AG09309 (cell line): ENCODE measurements around the gene DCAF15.

Experiments used
- DNase-seq: peaks from one replicate; pipeline ENCODE4 v3.0.0-alpha.2; 2010; ENCODE audit warnings: low read depth
- H3K4me3 ChIP-seq: 2 replicates; pipeline ENCODE4 v1.5.1; 2011; ENCODE audit warnings: mild to moderate bottlenecking, low read depth, low read length, moderate library complexity; ENCODE audit not compliant: control insufficient read depth
- CTCF ChIP-seq: IDR thresholded peaks from 2 replicates; pipeline ENCODE4 v1.5.1; 2011; ENCODE audit warnings: mild to moderate bottlenecking, low read depth, low read length, inconsistent platforms; ENCODE audit not compliant: insufficient read depth, control insufficient read depth; ENCODE audit errors: missing control alignments

Gene DCAF15

GRCh38 chr19:13981021-13981420, 28.7 kb downstream of the DCAF15 start:
- no peak for TF ChIP-seq CTCF
- no peak overlapping the region for H3K4me3 ChIP-seq
- DNase-seq, result no peak

GRCh38 chr19:13981467-13981866, 29.2 kb downstream of the DCAF15 start:
- no peak for TF ChIP-seq CTCF
- DNase-seq, result no peak
- no peak overlapping the region for H3K4me3 ChIP-seq

- TF ChIP-seq CTCF, result no peak
- DNase-seq, result no peak
Observed at GRCh38 chr19:13981988-13982501, 29.7 kb downstream of the DCAF15 start.

GRCh38 chr19:13982773-13983172, 30.5 kb downstream of the DCAF15 start:
- no peak for TF ChIP-seq CTCF
- no peak for DNase-seq
- no peak overlapping the region for H3K4me3 ChIP-seq

More at GRCh38 chr19:13981988-13982501, 29.7 kb downstream of the DCAF15 start:
- no peak overlapping the region for H3K4me3 ChIP-seq

GRCh38 chr19:13983213-13983889, 31.0 kb downstream of the DCAF15 start:
- no peak for TF ChIP-seq CTCF
- H3K4me3 ChIP-seq, result no peak overlapping the region
- DNase-seq, result no peak

- no peak for DNase-seq
- H3K4me3 ChIP-seq, result no peak overlapping the region
- TF ChIP-seq CTCF, result no peak
Observed at GRCh38 chr19:13984186-13984585, 31.9 kb downstream of the DCAF15 start.
